ENCODE results near the gene DCAF15. TPM values are rescaled to one million over a fixed set of nuclear protein-coding genes. Genes with fewer than 3 reads are reported as not detected.

Gene DCAF15
- total and polyA plus RNA-seq, 2 donors (not counting 3 experiments of a cell fraction or from before 2014, with no cell fraction given): 41.9 to 42.4 TPM

- no peak overlapping the region for H3K27ac ChIP-seq (ENCODE audit: insufficient read depth, low read depth, low read length)
- TF ChIP-seq POLR2A (IDR thresholded peaks at IDR 0.05; ENCODE audit: low read depth, low read length): no peak
- no peak for TF ChIP-seq MYC (IDR thresholded peaks at IDR 0.05; ENCODE audit: low read depth, low read length)
- no peak for TF ChIP-seq POLR2AphosphoS5 (IDR thresholded peaks at IDR 0.05; ENCODE audit: insufficient read depth, low read depth, low read length)
- no peak for TF ChIP-seq GATA2 (IDR thresholded peaks at IDR 0.05; ENCODE audit: insufficient read depth, insufficient read length, low read depth, low read length)
- no peak for TF ChIP-seq MAX (IDR thresholded peaks at IDR 0.05; ENCODE audit: insufficient read depth, insufficient read length)
- TF ChIP-seq EZH2 (IDR thresholded peaks at IDR 0.05; ENCODE audit: borderline replicate concordance, low read depth, low read length, severe bottlenecking): no peak
- TF ChIP-seq JUN (IDR thresholded peaks at IDR 0.05; ENCODE audit: borderline replicate concordance, insufficient read depth, insufficient read length, low read depth): no peak
- no peak for TF ChIP-seq CTCF (IDR thresholded peaks at IDR 0.05; ENCODE audit: extremely low read depth in 1 of 2, insufficient read depth in 1 of 2, low read depth in 1 of 2, low read length in 2 of 2)
- TF ChIP-seq FOS (IDR thresholded peaks at IDR 0.05; ENCODE audit: borderline replicate concordance, insufficient read depth, low read length): no peak
- ChIA-PET CTCF (interaction anchor here (0.9 kb wide), 1 partner anchor 56 kb away, joined by 3 read pairs; no protein-coding TSS in a partner anchor), POLR2A (no interaction called here)
- no peak overlapping the region for H3K4me2 ChIP-seq (ENCODE audit: insufficient read depth, low read length)
- dilution Hi-C loops (cut with MboI; ENCODE audit: extremely low pct_ligation_motif_present, low sequenced_read_pairs): no loop called here
- peaks cover 0 to 1% of the 10 kb centered on the region in 2 experiments for H3K36me3 ChIP-seq (ENCODE audit: control insufficient read depth in 2 of 2, extremely low read depth in 1 of 2, insufficient read depth in 2 of 2, low read length in 2 of 2)
- no peak for FAIRE-seq
- no peaks in the 10 kb centered on the region for H3K79me2 ChIP-seq (ENCODE audit: control insufficient read depth, insufficient read depth, low read length)
- no TSS peak for BruUV-seq (replicated peaks)
- intact Hi-C loops (cut with micrococcal nuclease): no loop called here
- H2AFZ ChIP-seq (ENCODE audit: low read depth, low read length): no peak overlapping the region
- H3K9me3 ChIP-seq (replicated peaks; ENCODE audit: control insufficient read depth, insufficient read depth, low read length): no peaks in the 10 kb centered on the region
- H3K4me3 ChIP-seq (replicated peaks in 1 of 3; ENCODE audit: insufficient read depth in 1 of 3, low read depth in 1 of 3, low read length in 3 of 3): no peak overlapping the region
- no peak overlapping the region for H3K9ac ChIP-seq (replicated peaks; ENCODE audit: extremely low read depth, insufficient read depth, low read length)
- no peaks in the 10 kb centered on the region for H3K27me3 ChIP-seq (ENCODE audit: control insufficient read depth in 2 of 2, insufficient read depth in 2 of 2, low read length in 2 of 2)
- no peaks in the 10 kb centered on the region for H3K9me1 ChIP-seq (replicated peaks; ENCODE audit: control insufficient read depth, extremely low read depth, insufficient read depth, low read length)
- H3K4me1 ChIP-seq (ENCODE audit: control insufficient read depth, extremely low read depth, insufficient read depth, low read length): peaks cover 8% of the 10 kb centered on the region
- no peaks in the 10 kb centered on the region for H4K20me1 ChIP-seq (replicated peaks; ENCODE audit: control insufficient read depth, extremely low read depth, insufficient read depth, low read length)
- no peak for DNase-seq (ENCODE audit: low read depth, low spot score)
Observed at GRCh38 chr19:13992025-13992424, 39.7 kb downstream of the DCAF15 start.
